Activated T-cell treated with anti-CD3 and anti-CD28 coated beads, Interleukin-2, amount 50 U/mL, for 48 hours (primary cell): ENCODE measurements around the gene TMEM182.
A peak's percentile ranks its signal among the peaks of the same experiment; 100 is the strongest.

ENCODE experiments used
- DNase-seq, 2 experiments: peaks; one replicate each; pipeline ENCODE4 v3.0.0-alpha.2; 2020

Gene TMEM182

GRCh38 chr2:102761763-102762162 lies at the start of gene TMEM182:
Gene TMEM182, plus strand, starts transcription at chr2:102762031. Its CDS starts 187 bp downstream, at chr2:102762218.
- no peak for DNase-seq

DNA sequence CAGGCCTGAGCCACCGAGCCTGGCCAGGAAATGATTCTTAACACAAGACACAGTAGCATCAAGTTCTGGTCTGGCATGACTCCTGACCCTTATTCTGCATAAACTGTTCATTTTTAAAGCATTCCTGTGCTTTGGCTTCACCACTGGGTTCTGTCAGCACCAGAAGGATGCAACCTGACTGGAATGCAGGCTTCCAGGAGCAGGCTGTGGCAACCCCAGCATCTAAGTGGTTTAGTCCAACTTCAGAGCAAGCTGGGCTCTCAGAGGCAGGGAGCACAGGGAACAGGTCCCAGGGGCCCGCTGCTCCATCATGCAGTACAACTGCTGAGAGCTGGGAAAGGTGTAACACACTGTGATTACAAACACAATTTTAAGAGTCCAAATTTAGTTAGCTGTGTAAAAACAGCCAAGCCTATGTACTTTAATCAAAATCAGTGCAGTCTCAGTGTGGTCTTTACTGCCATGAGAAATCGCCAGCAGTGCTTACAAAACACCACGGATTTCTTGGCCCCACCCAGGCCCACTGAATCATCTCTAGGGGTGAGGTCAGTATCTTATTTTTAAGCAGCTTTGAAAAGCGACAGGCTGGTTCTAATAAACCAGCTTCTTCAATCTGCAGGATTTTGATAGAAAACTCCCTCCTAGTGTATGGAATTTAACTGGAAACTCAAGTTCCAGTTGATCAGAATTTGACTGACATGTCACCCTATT lies 44.4 kb upstream of the TMEM182 start:
- no peak for DNase-seq

GRCh38 chr2:102718387-102719316 lies 43.2 kb upstream of the TMEM182 start:
- no peak for DNase-seq

- DNase-seq, result no peak
These were observed 37.8 kb upstream of the TMEM182 start for GRCh38 chr2:102724016-102724490.

- no peak for DNase-seq
These were observed 37.3 kb upstream of the TMEM182 start for GRCh38 chr2:102724553-102724952.

GRCh38 chr2:102726128-102727087 lies 35.4 kb upstream of the TMEM182 start:
- no peak for DNase-seq

- no peak for DNase-seq
These were observed 26.3 kb upstream of the TMEM182 start for GRCh38 chr2:102735416-102736109.

- DNase-seq, result no peak
These were observed 25.8 kb upstream of the TMEM182 start for GRCh38 chr2:102736110-102736409.

GRCh38 chr2:102736410-102737409 lies 25.1 kb upstream of the TMEM182 start:
- peak; percentile 86 to 91 for DNase-seq

GRCh38 chr2:102737431-102737830 lies 24.4 kb upstream of the TMEM182 start:
- DNase-seq, result no peak

GRCh38 chr2:102743259-102743658 lies 18.6 kb upstream of the TMEM182 start:
- DNase-seq, result no peak

GRCh38 chr2:102748107-102748506 lies 13.7 kb upstream of the TMEM182 start:
- DNase-seq, result no peak

- no peak for DNase-seq
These were observed 11.9 kb upstream of the TMEM182 start for GRCh38 chr2:102749938-102750337.

DNA sequence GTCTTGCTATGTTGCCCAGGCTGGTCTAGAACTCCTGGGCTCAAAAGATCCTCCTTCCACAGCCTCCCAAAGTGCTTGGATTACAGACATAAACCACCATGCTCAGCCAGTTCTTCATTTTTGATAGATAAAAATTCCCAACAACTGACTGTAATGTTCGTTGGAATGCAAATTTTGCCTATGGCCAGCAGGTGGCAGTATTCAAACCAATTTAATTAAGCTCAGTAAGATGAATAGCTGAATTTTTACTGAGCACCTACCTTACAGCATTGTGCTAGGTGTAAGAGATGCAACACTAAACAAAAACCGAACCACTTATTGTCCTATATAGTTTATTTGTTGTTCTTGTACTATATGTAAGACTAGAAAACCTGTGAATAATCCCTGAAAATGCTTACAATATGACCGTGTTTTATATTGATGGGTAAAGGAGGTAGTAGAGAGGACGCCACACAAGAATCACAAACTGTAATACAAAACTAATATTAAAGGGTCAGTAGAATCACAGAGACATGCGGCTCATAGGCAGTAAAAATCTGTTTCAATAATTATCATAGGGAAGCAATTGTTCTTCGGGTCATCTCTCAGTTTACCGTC lies 8.2 kb upstream of the TMEM182 start:
- peak in 1 of 2 experiments; percentile 21 for DNase-seq

GRCh38 chr2:102754456-102755145 lies 7.2 kb upstream of the TMEM182 start:
- DNase-seq, result no peak

DNA sequence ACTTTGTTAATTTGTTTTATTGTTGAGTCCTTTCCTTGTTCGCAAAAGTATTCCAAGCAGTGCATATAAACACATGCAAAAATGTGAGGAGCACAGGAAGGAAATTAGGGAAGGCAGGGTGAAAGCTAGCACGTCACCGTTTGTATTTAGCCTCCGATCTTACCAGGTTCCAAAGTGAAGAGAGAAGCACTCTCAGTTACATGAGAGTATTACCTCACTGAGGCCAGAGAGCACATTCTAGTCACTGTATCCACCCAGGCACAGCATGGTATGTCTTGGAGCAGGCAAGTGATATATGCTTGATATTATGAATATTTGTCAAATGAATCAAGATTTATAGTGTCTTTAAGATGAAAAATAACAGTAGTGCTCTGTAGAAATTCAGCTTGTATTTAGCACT lies 6.5 kb upstream of the TMEM182 start:
- no peak for DNase-seq

- DNase-seq, result no peak
These were observed 3.4 kb upstream of the TMEM182 start for GRCh38 chr2:102758439-102758838.

DNA sequence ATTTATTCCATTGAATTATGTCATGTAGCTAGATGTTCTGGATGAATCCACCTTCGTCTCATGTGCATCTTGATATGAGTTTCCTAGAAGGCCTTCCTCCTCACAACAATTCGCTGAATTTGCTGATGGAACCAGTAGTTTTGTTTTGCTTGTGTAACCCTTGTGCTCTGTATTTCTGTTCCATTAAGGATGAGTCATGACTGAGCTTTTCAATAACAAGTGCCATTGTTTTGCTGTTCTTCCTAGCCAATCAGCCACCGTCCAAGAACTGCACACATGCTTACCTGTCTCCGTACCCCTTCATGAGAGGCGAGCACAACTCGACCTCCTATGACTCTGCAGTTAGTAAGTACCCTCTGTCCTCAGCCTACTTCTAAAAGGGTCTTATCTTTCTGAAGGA lies 2.3 kb downstream of the TMEM182 start:
- no peak for DNase-seq

- no peak for DNase-seq
These were observed 3.2 kb downstream of the TMEM182 start for GRCh38 chr2:102765061-102765460.

- no peak for DNase-seq
These were observed 6.4 kb downstream of the TMEM182 start for GRCh38 chr2:102768253-102768652.
